HL-60 (cell line): Measurements from ENCODE around the gene CCND1.

ENCODE experiments used
- DNase-seq, 2 experiments: peaks; one replicate each; pipeline ENCODE4 v3.0.0-alpha.2; 2010 to 2020; ENCODE audit warnings: low read depth in 1 of 2, low spot score in 1 of 2
- H3K27ac ChIP-seq: fragments of 250-450 bp; sonication (Bioruptor Pico); replicated peaks from 2 replicates; pipeline ENCODE4 v1.5.1; 2020; ENCODE audit warnings: mild to moderate bottlenecking, moderate library complexity
- H3K27me3 ChIP-seq: fragments of 250-450 bp; sonication (Bioruptor Pico); 2 replicates; pipeline ENCODE4 v1.5.1; 2021; ENCODE audit warnings: mild to moderate bottlenecking, moderate library complexity; ENCODE audit not compliant: insufficient read depth, poor library complexity, severe bottlenecking
- H3K4me3 ChIP-seq: replicated peaks from 2 replicates; pipeline ENCODE4 v1.5.1; 2011; ENCODE audit warnings: mild to moderate bottlenecking, control low read depth, low read length; ENCODE audit not compliant: insufficient read depth
- CTCF ChIP-seq: IDR thresholded peaks from one replicate; pipeline ENCODE4 v1.5.1; 2011; ENCODE audit warnings: low read length, control low read depth, inconsistent platforms; ENCODE audit not compliant: insufficient read depth
- GABPA ChIP-seq: IDR thresholded peaks from 2 replicates; pipeline ENCODE4 v1.6.1; 2012; ENCODE audit warnings: low read depth
- POLR2AphosphoS5 ChIP-seq: IDR thresholded peaks from 2 replicates; pipeline ENCODE4 v1.6.1; 2012; ENCODE audit warnings: low read depth
- REST ChIP-seq: IDR thresholded peaks from 2 replicates; pipeline ENCODE4 v1.6.1; 2012; ENCODE audit warnings: low read depth; ENCODE audit not compliant: insufficient replicate concordance
- SPI1 ChIP-seq: IDR thresholded peaks from 2 replicates; pipeline ENCODE4 v1.6.1; 2012; ENCODE audit warnings: low read depth, mild to moderate bottlenecking, borderline replicate concordance

Gene CCND1

GRCh38 chr11:69700278-69701140 is 59.6 kb downstream of the CCND1 start:
- H3K4me3 ChIP-seq, result no peak overlapping the region
- DNase-seq, result no peak
- H3K27ac ChIP-seq, result no peak overlapping the region
- TF ChIP-seq CTCF (no peak), REST (no peak), GABPA (no peak), POLR2AphosphoS5 (no peak), SPI1 (no peak)
- peaks cover 53% of the 10 kb centered on the region for H3K27me3 ChIP-seq

GRCh38 chr11:69702239-69702691 is 61.3 kb downstream of the CCND1 start:
- H3K4me3 ChIP-seq, result no peak overlapping the region
- peaks cover 61% of the 10 kb centered on the region for H3K27me3 ChIP-seq
- TF ChIP-seq CTCF (no peak), REST (no peak), GABPA (no peak), SPI1 (no peak)
- no peak overlapping the region for H3K27ac ChIP-seq
- DNase-seq, result no peak

- Histone ChIP-seq H3K27ac (no peak overlapping the region), H3K27me3 (peaks cover 65% of the 10 kb centered on the region), H3K4me3 (no peak overlapping the region)
- no peak for DNase-seq
- no peak for TF ChIP-seq GABPA
- no peak for TF ChIP-seq REST
- TF ChIP-seq POLR2AphosphoS5, result no peak
- TF ChIP-seq SPI1, result no peak
- TF ChIP-seq CTCF, result no peak
Measured at GRCh38 chr11:69702769-69703452, 62.0 kb downstream of the CCND1 start.
